Sigmoid colon (tissue), 4 donors: ENCODE measurements around the gene EMILIN2.

Source experiments
- CTCF ChIP-seq, 4 experiments: fragments of 450-650 bp in 3 of 4; fragments of 200-600 bp in 1 of 4; IDR thresholded peaks; one replicate each; pipeline ENCODE4 v1.5.1; 2016 to 2019; ENCODE audit warnings: antibody characterized with exemption in 4 of 4, mild to moderate bottlenecking in 3 of 4, moderate library complexity in 2 of 4
- EP300 ChIP-seq, 4 donors: sonication (generic); formaldehyde crosslinking; IDR thresholded peaks; one replicate each; pipeline ENCODE4 v1.6.1; 2017; ENCODE audit warnings: antibody characterized with exemption in 4 of 4
- POLR2A ChIP-seq, 2 donors: fragments of 450-650 bp; IDR thresholded peaks; one replicate each; pipeline ENCODE4 v1.6.1; 2016; ENCODE audit warnings: antibody characterized with exemption in 2 of 2, mild to moderate bottlenecking in 2 of 2, moderate library complexity in 2 of 2

GRCh38 chr18:2916184-2916583 lies 69.4 kb downstream of the EMILIN2 start:
- TF ChIP-seq CTCF (IDR thresholded peaks at IDR 0.05) (no peak), POLR2A (IDR thresholded peaks at IDR 0.05) (no peak), EP300 (IDR thresholded peaks at IDR 0.05) (no peak)
